ENCODE data around the gene C5orf58.

C5orf58 gene

GRCh38 chr5:170192829-170193228, 40.0 kb upstream of the C5orf58 start:
- DNase-seq (ENCODE audit: low read depth), result no peak
- TF ChIP-seq CTCF (IDR thresholded peaks at IDR 0.05; ENCODE audit: insufficient read depth, low read depth, low read length, missing control alignments), result no peak
- H3K4me3 ChIP-seq (ENCODE audit: low read depth, low read length), result no peak overlapping the region

DNA sequence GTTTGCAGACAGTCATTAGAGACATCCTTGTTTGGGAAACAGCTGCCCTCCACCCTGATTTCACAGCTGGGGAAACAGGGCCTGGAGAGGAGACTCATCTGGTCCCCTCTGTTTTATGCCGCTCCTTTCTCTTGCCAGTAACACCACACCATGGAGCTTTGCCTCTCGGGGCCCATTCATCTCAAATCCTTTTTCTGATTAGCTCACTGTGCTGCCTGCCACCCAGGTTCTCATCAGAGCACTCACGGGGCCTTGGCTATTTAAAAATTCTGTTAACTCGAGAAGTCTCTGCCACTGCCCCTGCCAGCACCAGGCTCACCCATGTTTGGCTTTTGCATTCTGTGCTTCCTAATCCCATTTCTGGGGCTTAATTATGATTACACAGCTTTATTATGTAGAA, 36.8 kb upstream of the C5orf58 start:
- TF ChIP-seq CTCF (IDR thresholded peaks at IDR 0.05; ENCODE audit: insufficient read depth, low read depth, low read length, missing control alignments), result no peak
- H3K4me3 ChIP-seq (ENCODE audit: low read depth, low read length), result no peak overlapping the region
- no peak for DNase-seq (ENCODE audit: low read depth)

GRCh38 chr5:170200876-170201275, 31.9 kb upstream of the C5orf58 start:
- no peak for TF ChIP-seq CTCF (IDR thresholded peaks at IDR 0.05; ENCODE audit: insufficient read depth, low read depth, low read length, missing control alignments)
- no peak for DNase-seq (ENCODE audit: low read depth)
- no peak overlapping the region for H3K4me3 ChIP-seq (ENCODE audit: low read depth, low read length)

GRCh38 chr5:170201311-170201710, 31.5 kb upstream of the C5orf58 start:
- no peak overlapping the region for H3K4me3 ChIP-seq (ENCODE audit: low read depth, low read length)
- no peak for TF ChIP-seq CTCF (IDR thresholded peaks at IDR 0.05; ENCODE audit: insufficient read depth, low read depth, low read length, missing control alignments)
- no peak for DNase-seq (ENCODE audit: low read depth)

GRCh38 chr5:170202117-170202516, 30.7 kb upstream of the C5orf58 start:
- no peak overlapping the region for H3K4me3 ChIP-seq (ENCODE audit: low read depth, low read length)
- DNase-seq (ENCODE audit: low read depth), result no peak
- no peak for TF ChIP-seq CTCF (IDR thresholded peaks at IDR 0.05; ENCODE audit: insufficient read depth, low read depth, low read length, missing control alignments)

DNA sequence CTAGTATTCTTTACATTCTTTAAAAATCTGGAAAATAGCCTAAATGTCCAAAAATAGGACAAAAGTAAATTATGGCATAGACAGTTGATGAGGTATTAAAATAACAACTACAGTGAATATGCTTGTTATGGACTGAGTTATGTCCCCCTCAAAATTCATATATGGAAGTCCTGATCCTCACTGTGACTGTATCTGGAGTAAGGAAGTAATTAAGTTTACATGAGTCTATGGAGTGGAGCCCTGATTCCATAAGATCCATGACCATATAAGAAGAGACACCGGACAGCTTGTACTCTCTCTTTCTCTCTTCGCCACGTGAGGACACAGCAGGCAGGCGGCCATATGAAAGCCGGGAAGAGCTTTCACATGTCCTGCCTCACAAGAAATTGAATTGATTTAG, 28.6 kb upstream of the C5orf58 start:
- TF ChIP-seq CTCF (IDR thresholded peaks at IDR 0.05; ENCODE audit: insufficient read depth, low read depth, low read length, missing control alignments), result no peak
- DNase-seq (ENCODE audit: low read depth), result no peak
- no peak overlapping the region for H3K4me3 ChIP-seq (ENCODE audit: low read depth, low read length)

DNA sequence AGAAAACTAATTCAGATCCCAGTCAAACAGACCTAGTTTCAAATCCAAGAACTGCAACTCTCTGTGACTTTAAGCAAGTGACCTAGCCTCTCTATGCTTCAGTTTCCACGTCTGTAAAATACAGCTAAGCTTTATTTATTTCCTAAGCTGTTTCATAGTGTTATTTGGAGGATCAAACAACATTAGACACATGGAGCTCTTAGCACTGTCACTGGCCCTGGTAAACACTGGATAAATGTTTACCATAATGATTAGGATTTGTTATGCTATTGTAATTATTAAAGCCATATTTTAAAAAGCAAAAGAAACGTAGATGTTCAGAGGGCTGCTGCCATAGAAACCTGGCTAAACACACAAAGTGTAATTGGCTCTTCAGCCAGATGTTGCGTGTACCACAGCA, 26.6 kb upstream of the C5orf58 start:
- DNase-seq (ENCODE audit: low read depth), result no peak
- no peak overlapping the region for H3K4me3 ChIP-seq (ENCODE audit: low read depth, low read length)
- no peak for TF ChIP-seq CTCF (IDR thresholded peaks at IDR 0.05; ENCODE audit: insufficient read depth, low read depth, low read length, missing control alignments)
